DOHH2 (cell line): ENCODE data around the gene AKAP8.
A peak's percentile ranks its signal among the peaks of the same experiment; 100 is the strongest.

Source experiments
- H3F3A ChIP-seq: fragments of 200-600 bp; sonication (generic), shearing (Covaris generic); 2 replicates; pipeline ENCODE4 v1.6.0; 2016; ENCODE audit warnings: antibody characterized with exemption, mild to moderate bottlenecking; ENCODE audit not compliant: control insufficient read depth, insufficient read depth
- H3K27ac ChIP-seq: fragments of 200-600 bp; sonication (generic); 2 replicates; pipeline ENCODE4 v1.5.1; 2014; ENCODE audit warnings: low read depth, mild to moderate bottlenecking, low read length, moderate library complexity
- H3K27me3 ChIP-seq: fragments of 200-600 bp; sonication (generic); 2 replicates; pipeline ENCODE4 v1.6.1; 2014; ENCODE audit warnings: mild to moderate bottlenecking, low read length, mixed read lengths; ENCODE audit not compliant: control insufficient read depth
- H3K36me3 ChIP-seq: fragments of 200-600 bp; sonication (generic); 2 replicates; pipeline ENCODE4 v1.6.1; 2014; ENCODE audit warnings: mild to moderate bottlenecking, low read length, moderate library complexity, mixed read lengths; ENCODE audit not compliant: control insufficient read depth
- H3K4me1 ChIP-seq: fragments of 200-600 bp; sonication (generic); 2 replicates; pipeline ENCODE4 v1.6.1; 2014; ENCODE audit warnings: mild to moderate bottlenecking, low read length, mixed read lengths; ENCODE audit not compliant: control insufficient read depth
- H3K4me2 ChIP-seq: fragments of 200-600 bp; sonication (generic); 2 replicates; pipeline ENCODE4 v1.6.0; 2014; ENCODE audit warnings: mild to moderate bottlenecking, low read length, moderate library complexity
- H3K4me3 ChIP-seq: fragments of 200-600 bp; sonication (generic); 2 replicates; pipeline ENCODE4 v1.5.1; 2014; ENCODE audit warnings: mild to moderate bottlenecking, low read length, mixed read lengths
- H3K79me2 ChIP-seq: fragments of 200-600 bp; sonication (generic); 2 replicates; pipeline ENCODE4 v1.6.1; 2014; ENCODE audit warnings: mild to moderate bottlenecking, low read length, mixed read lengths; ENCODE audit not compliant: control insufficient read depth
- H3K9me2 ChIP-seq: fragments of 200-600 bp; sonication (generic); replicated peaks from 2 replicates; pipeline ENCODE4 v1.6.1; 2014; ENCODE audit warnings: mild to moderate bottlenecking, low read length, mixed read lengths; ENCODE audit not compliant: control insufficient read depth
- H3K9me3 ChIP-seq: fragments of 200-600 bp; sonication (generic); 2 replicates; pipeline ENCODE4 v1.6.1; 2014; ENCODE audit warnings: antibody characterized with exemption, low read length, mixed read lengths; ENCODE audit not compliant: control insufficient read depth, insufficient read depth
- H4K20me1 ChIP-seq: fragments of 200-600 bp; sonication (generic); 2 replicates; pipeline ENCODE4 v1.6.0; 2014; ENCODE audit warnings: low read depth, mild to moderate bottlenecking, antibody characterized with exemption, low read length, moderate library complexity; ENCODE audit not compliant: control insufficient read depth, insufficient read depth
- CTCF ChIP-seq: fragments of 200-600 bp; sonication (generic); IDR thresholded peaks from one replicate; pipeline ENCODE4 v1.5.1; 2014; ENCODE audit warnings: antibody characterized with exemption, mild to moderate bottlenecking, low read depth, low read length; ENCODE audit not compliant: poor library complexity, severe bottlenecking
- EZH2phosphoT487 ChIP-seq: fragments of 200-600 bp; sonication (generic); IDR thresholded peaks from 2 replicates; pipeline ENCODE4 v1.6.1; 2017; ENCODE audit warnings: borderline replicate concordance, mild to moderate bottlenecking, antibody characterized with exemption, low read length, moderate library complexity, mixed read lengths

Gene AKAP8

GRCh38 chr19:15418579-15419412, 39.2 kb upstream of the AKAP8 start, which contains the start of gene AKAP8L:
Gene AKAP8L, minus strand, starts transcription at chr19:15418988. Its CDS starts 65 bp downstream, at chr19:15418923.
- no peaks in the 10 kb centered on the region for H3K27me3 ChIP-seq
- peak within 1 kb of the TSS; percentile 63 for H3K27ac ChIP-seq
- H3K4me1 ChIP-seq, result peaks cover 26% of the 10 kb centered on the region
- peak; percentile 82 for TF ChIP-seq CTCF
- no peak for TF ChIP-seq EZH2phosphoT487
- H3K4me2 ChIP-seq, result peak within 1 kb of the TSS; percentile 77
- H4K20me1 ChIP-seq, result peaks cover 7% of the 10 kb centered on the region; the same call in 1 of the 2 replicates
- H3K9me2 ChIP-seq, result no peaks in the 10 kb centered on the region
- H3K4me3 ChIP-seq, result peak within 1 kb of the TSS; percentile 97
- peaks cover 11% of the 10 kb centered on the region; the same call in 1 of the 2 replicates for H3F3A ChIP-seq
- peaks cover 51% of the 10 kb centered on the region for H3K36me3 ChIP-seq
- H3K9me3 ChIP-seq, result no peaks in the 10 kb centered on the region
- H3K79me2 ChIP-seq, result peaks cover 50% of the 10 kb centered on the region

- Histone ChIP-seq H3K4me2 (peak overlapping the region; percentile 76), H3K9me2 (no peaks in the 10 kb centered on the region), H3K4me3 (peak overlapping the region; percentile 97), H3F3A (peaks cover 11% of the 10 kb centered on the region; the same call in 1 of the 2 replicates), H3K27ac (peak overlapping the region; percentile 63), H3K9me3 (no peaks in the 10 kb centered on the region), H3K79me2 (peaks cover 56% of the 10 kb centered on the region), H3K27me3 (no peaks in the 10 kb centered on the region), H3K4me1 (peaks cover 26% of the 10 kb centered on the region), H3K36me3 (peaks cover 51% of the 10 kb centered on the region), H4K20me1 (peaks cover 10% of the 10 kb centered on the region; the same call in 1 of the 2 replicates)
- TF ChIP-seq EZH2phosphoT487, result no peak
- no peak for TF ChIP-seq CTCF
Measured at GRCh38 chr19:15418231-15418578, 38.6 kb upstream of the AKAP8 start.

DNA sequence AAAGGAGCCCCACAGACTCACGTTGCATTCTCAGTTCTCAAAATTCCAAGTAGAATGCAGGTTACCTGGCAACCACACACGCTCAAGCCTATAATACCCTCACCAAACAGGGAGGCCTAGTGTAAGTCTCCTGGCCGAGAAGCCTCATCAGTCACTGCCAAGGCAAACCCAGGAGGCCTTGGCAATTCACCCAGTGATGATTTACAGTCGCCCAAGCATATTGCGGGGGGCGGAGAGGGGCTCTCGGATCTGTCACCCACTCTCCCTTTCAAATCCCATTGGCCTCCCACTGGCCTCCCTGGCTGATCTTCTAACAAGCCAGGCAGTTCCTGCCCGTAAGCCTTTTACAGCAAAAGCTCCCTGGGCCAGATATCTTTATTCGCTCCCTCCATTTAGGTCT, 38.1 kb upstream of the AKAP8 start:
- no peaks in the 10 kb centered on the region for H3K9me2 ChIP-seq
- H3K27ac ChIP-seq, result peak overlapping the region; percentile 63; the same call in 1 of the 2 replicates
- peak overlapping the region; percentile 76 for H3K4me2 ChIP-seq
- peaks cover 26% of the 10 kb centered on the region for H3K4me1 ChIP-seq
- peaks cover 50% of the 10 kb centered on the region for H3K36me3 ChIP-seq
- peaks cover 61% of the 10 kb centered on the region for H3K79me2 ChIP-seq
- H3F3A ChIP-seq, result peaks cover 11% of the 10 kb centered on the region; the same call in 1 of the 2 replicates
- H3K4me3 ChIP-seq, result peak overlapping the region; percentile 97
- H3K27me3 ChIP-seq, result no peaks in the 10 kb centered on the region
- no peaks in the 10 kb centered on the region for H3K9me3 ChIP-seq
- TF ChIP-seq EZH2phosphoT487 (no peak), CTCF (no peak)
- H4K20me1 ChIP-seq, result peaks cover 11% of the 10 kb centered on the region; the same call in 1 of the 2 replicates
